Loucy (cell line): Measurements from ENCODE around the gene CDH15.

Experiments
- EZH2phosphoT487 ChIP-seq: fragments of 200-600 bp; IDR thresholded peaks from 2 replicates; pipeline ENCODE4 v1.6.1; 2018; ENCODE audit warnings: antibody characterized with exemption, mild to moderate bottlenecking, moderate library complexity, borderline replicate concordance
- TF ChIP-seq, protein P1 (sequence below): fragments of 200-600 bp; sonication (generic); conservative IDR thresholded peaks from 2 replicates; pipeline ENCODE4 v1.5.1; 2014; ENCODE audit warnings: mild to moderate bottlenecking, antibody characterized with exemption, low read length

DNA sequence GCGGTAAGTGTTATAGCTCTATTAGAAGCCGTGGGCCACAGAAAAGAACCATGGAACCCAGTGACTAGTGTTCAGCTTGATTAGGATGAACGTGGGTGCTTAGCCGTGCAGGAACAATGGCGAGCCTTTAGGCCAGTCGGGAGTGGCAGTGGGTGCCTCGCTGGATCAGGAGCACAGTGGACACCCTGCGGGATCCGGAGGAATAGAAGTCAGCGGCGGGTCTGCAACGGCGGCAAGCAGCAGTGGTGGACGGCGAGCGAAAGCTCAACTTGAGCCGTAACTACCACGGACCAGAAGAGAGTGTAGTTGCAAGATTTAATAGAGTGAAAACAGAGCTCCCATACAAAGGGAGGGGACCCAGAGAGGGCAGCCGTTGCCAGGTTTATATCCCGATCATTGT lies 37.3 kb upstream of the CDH15 start:
- TF ChIP-seq, protein P1, sequence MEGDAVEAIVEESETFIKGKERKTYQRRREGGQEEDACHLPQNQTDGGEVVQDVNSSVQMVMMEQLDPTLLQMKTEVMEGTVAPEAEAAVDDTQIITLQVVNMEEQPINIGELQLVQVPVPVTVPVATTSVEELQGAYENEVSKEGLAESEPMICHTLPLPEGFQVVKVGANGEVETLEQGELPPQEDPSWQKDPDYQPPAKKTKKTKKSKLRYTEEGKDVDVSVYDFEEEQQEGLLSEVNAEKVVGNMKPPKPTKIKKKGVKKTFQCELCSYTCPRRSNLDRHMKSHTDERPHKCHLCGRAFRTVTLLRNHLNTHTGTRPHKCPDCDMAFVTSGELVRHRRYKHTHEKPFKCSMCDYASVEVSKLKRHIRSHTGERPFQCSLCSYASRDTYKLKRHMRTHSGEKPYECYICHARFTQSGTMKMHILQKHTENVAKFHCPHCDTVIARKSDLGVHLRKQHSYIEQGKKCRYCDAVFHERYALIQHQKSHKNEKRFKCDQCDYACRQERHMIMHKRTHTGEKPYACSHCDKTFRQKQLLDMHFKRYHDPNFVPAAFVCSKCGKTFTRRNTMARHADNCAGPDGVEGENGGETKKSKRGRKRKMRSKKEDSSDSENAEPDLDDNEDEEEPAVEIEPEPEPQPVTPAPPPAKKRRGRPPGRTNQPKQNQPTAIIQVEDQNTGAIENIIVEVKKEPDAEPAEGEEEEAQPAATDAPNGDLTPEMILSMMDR = no peak
- no peak for TF ChIP-seq EZH2phosphoT487
